Fibroblast of lung (primary cell): Measurements from ENCODE around the gene SEPHS1. TPM values are rescaled to one million over a fixed set of nuclear protein-coding genes. Genes with fewer than 3 reads are reported as not detected.

ENCODE experiments used
- DNase-seq, 2 donors: peaks; one replicate each; pipeline versions ENCODE4 v3.0.0 to v3.0.0-alpha.2; 2010; ENCODE audit warnings: low read depth in 2 of 2
- H2AFZ ChIP-seq: 2 replicates; pipeline ENCODE4 v1.5.1; 2012; ENCODE audit warnings: low read length, control low read depth, inconsistent platforms
- H3K27ac ChIP-seq: 2 replicates; pipeline ENCODE4 v1.5.1; 2011; ENCODE audit warnings: low read length, control low read depth; ENCODE audit not compliant: insufficient read depth
- H3K27me3 ChIP-seq: 2 replicates; pipeline ENCODE4 v1.5.1; 2011; ENCODE audit warnings: mild to moderate bottlenecking, low read length; ENCODE audit not compliant: control insufficient read depth, insufficient read depth
- H3K36me3 ChIP-seq: 2 replicates; pipeline ENCODE4 v1.5.1; 2011; ENCODE audit warnings: low read length; ENCODE audit not compliant: control insufficient read depth, insufficient read depth
- H3K4me1 ChIP-seq: 2 replicates; pipeline ENCODE4 v1.5.1; 2011; ENCODE audit warnings: low read length; ENCODE audit not compliant: control insufficient read depth, insufficient read depth; ENCODE audit errors: extremely low read depth
- H3K4me2 ChIP-seq: 2 replicates; pipeline ENCODE4 v1.5.1; 2011; ENCODE audit warnings: low read length, control low read depth; ENCODE audit not compliant: insufficient read depth; ENCODE audit errors: extremely low read depth
- H3K4me3 ChIP-seq, 4 experiments: fragments of 200-600 bp in 1 of 4; sonication (generic) in 1 of 4; replicated peaks in 1 of 4; 2 replicates each; pipeline ENCODE4 v1.5.1; 2011 to 2016; ENCODE audit warnings: low read length in 4 of 4, low read depth in 3 of 4, mild to moderate bottlenecking in 3 of 4, control low read depth in 2 of 4, inconsistent platforms in 1 of 4, mixed read lengths in 1 of 4; ENCODE audit not compliant: insufficient read depth in 1 of 4; ENCODE audit errors: control extremely low read depth in 1 of 4
- H3K79me2 ChIP-seq: 2 replicates; pipeline ENCODE4 v1.5.1; 2012; ENCODE audit warnings: mild to moderate bottlenecking, low read length, inconsistent platforms; ENCODE audit not compliant: control insufficient read depth, insufficient read depth
- H3K9ac ChIP-seq: 2 replicates; pipeline ENCODE4 v1.5.1; 2011; ENCODE audit warnings: mild to moderate bottlenecking, low read length, control low read depth; ENCODE audit not compliant: insufficient read depth
- H3K9me3 ChIP-seq: 2 replicates; pipeline ENCODE4 v1.5.1; 2012; ENCODE audit warnings: low read depth, low read length; ENCODE audit not compliant: control insufficient read depth, insufficient read depth
- H4K20me1 ChIP-seq: 2 replicates; pipeline ENCODE4 v1.5.1; 2011; ENCODE audit warnings: low read length; ENCODE audit not compliant: control insufficient read depth, insufficient read depth; ENCODE audit errors: extremely low read depth
- EZH2 ChIP-seq: IDR thresholded peaks from 2 replicates; pipeline ENCODE4 v1.5.1; 2012; ENCODE audit warnings: low read length, control low read depth, mild to moderate bottlenecking; ENCODE audit errors: missing control alignments
- polyA plus RNA-seq, 2 donors: library from polyadenylated mRNA; depleted of rRNA in 1 of 2; stranded (reverse) in 1 of 2; unstranded in 1 of 2; fragments of >200 nt; gene quantifications; 2 replicates each; pipeline ENCODE4 v1.2.1, GENCODE V29; 2011 to 2012; ENCODE audit warnings: missing spikeins in 1 of 2
- total RNA-seq: library from RNA; depleted of rRNA; stranded (reverse); fragments of >200 nt; gene quantifications from 2 replicates; pipeline ENCODE4 v1.2.1, GENCODE V29; 2014
- TF ChIP-seq, protein P1 (sequence below), 2 donors: IDR thresholded peaks in 1 of 2; conservative IDR thresholded peaks in 1 of 2; 1 replicate in 1 of 2; 2 replicates in 1 of 2; pipeline ENCODE4 v1.5.1; 2011 to 2012; ENCODE audit warnings: low read length in 2 of 2, control low read depth in 1 of 2, inconsistent platforms in 1 of 2, low read depth in 1 of 2, mild to moderate bottlenecking in 1 of 2

SEPHS1 gene
- total and polyA plus RNA-seq, 2 donors (not counting 1 experiment from before 2014, with no cell fraction given): 27.4 to 50.6 TPM

- H3K4me3 ChIP-seq: no peak overlapping the region
- H3K27me3 ChIP-seq: no peaks in the 10 kb centered on the region
- no peak overlapping the region for H3K27ac ChIP-seq
- H3K9ac ChIP-seq: no peak overlapping the region
- DNase-seq: no peak
- H3K9me3 ChIP-seq: no peaks in the 10 kb centered on the region
- H3K4me2 ChIP-seq: no peak overlapping the region
- H4K20me1 ChIP-seq: no peaks in the 10 kb centered on the region
- no peaks in the 10 kb centered on the region for H3K79me2 ChIP-seq
- no peaks in the 10 kb centered on the region for H3K36me3 ChIP-seq
- TF ChIP-seq, protein P1, sequence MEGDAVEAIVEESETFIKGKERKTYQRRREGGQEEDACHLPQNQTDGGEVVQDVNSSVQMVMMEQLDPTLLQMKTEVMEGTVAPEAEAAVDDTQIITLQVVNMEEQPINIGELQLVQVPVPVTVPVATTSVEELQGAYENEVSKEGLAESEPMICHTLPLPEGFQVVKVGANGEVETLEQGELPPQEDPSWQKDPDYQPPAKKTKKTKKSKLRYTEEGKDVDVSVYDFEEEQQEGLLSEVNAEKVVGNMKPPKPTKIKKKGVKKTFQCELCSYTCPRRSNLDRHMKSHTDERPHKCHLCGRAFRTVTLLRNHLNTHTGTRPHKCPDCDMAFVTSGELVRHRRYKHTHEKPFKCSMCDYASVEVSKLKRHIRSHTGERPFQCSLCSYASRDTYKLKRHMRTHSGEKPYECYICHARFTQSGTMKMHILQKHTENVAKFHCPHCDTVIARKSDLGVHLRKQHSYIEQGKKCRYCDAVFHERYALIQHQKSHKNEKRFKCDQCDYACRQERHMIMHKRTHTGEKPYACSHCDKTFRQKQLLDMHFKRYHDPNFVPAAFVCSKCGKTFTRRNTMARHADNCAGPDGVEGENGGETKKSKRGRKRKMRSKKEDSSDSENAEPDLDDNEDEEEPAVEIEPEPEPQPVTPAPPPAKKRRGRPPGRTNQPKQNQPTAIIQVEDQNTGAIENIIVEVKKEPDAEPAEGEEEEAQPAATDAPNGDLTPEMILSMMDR (conservative IDR thresholded peaks at IDR 0.05 in 1 of 2, IDR thresholded peaks at IDR 0.05 in 1 of 2; ENCODE audit: low read depth in 1 of 2, low read length in 2 of 2): no peak
- no peak for TF ChIP-seq EZH2
- H2AFZ ChIP-seq: no peak overlapping the region
- no peaks in the 10 kb centered on the region for H3K4me1 ChIP-seq
Observed at GRCh38 chr10:13309792-13310191, 38.3 kb downstream of the SEPHS1 start.

- H3K27ac ChIP-seq: no peak overlapping the region
- TF ChIP-seq, protein P1 (conservative IDR thresholded peaks at IDR 0.05 in 1 of 2, IDR thresholded peaks at IDR 0.05 in 1 of 2; ENCODE audit: low read depth in 1 of 2, low read length in 2 of 2): no peak
- no peak for TF ChIP-seq EZH2
- H3K4me3 ChIP-seq: no peak overlapping the region
- no peak overlapping the region for H3K9ac ChIP-seq
- no peak for DNase-seq
- H3K36me3 ChIP-seq: no peaks in the 10 kb centered on the region
- no peaks in the 10 kb centered on the region for H3K4me1 ChIP-seq
- H3K79me2 ChIP-seq: no peaks in the 10 kb centered on the region
- no peaks in the 10 kb centered on the region for H4K20me1 ChIP-seq
- H3K4me2 ChIP-seq: no peak overlapping the region
- no peak overlapping the region for H2AFZ ChIP-seq
- H3K9me3 ChIP-seq: no peaks in the 10 kb centered on the region
- no peaks in the 10 kb centered on the region for H3K27me3 ChIP-seq
Observed at GRCh38 chr10:13308096-13308495, 40.0 kb downstream of the SEPHS1 start.

DNA sequence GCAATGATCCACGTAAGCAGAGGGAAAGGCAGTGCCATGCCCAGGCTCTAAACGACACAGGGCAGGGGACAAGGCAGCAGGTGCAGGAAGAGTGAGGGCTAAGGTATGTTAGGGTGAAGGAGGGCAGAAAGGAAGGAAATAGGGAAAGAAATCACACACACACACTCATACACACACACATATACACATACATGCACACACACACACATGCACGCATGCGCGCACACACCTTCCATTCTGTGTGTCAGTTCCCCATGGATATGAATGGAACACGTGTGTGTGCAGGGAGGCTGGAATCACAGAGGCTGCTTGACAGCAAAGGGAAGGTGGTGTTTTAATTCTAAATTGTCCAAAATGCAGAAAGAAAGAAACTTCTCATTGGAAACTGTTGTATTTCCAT, 42.0 kb downstream of the SEPHS1 start:
- no peak for DNase-seq
- no peak overlapping the region for H3K4me2 ChIP-seq
- no peak overlapping the region for H2AFZ ChIP-seq
- H4K20me1 ChIP-seq: no peaks in the 10 kb centered on the region
- H3K9ac ChIP-seq: no peak overlapping the region
- H3K4me1 ChIP-seq: no peaks in the 10 kb centered on the region
- no peak overlapping the region for H3K27ac ChIP-seq
- H3K27me3 ChIP-seq: no peaks in the 10 kb centered on the region
- H3K9me3 ChIP-seq: no peaks in the 10 kb centered on the region
- no peak for TF ChIP-seq EZH2
- TF ChIP-seq, protein P1 (conservative IDR thresholded peaks at IDR 0.05 in 1 of 2, IDR thresholded peaks at IDR 0.05 in 1 of 2; ENCODE audit: low read depth in 1 of 2, low read length in 2 of 2): no peak
- no peaks in the 10 kb centered on the region for H3K36me3 ChIP-seq
- H3K79me2 ChIP-seq: no peaks in the 10 kb centered on the region
- H3K4me3 ChIP-seq: no peak overlapping the region
